ENCODE results near the gene ORM1. TPM values are rescaled to one million over a fixed set of nuclear protein-coding genes. Genes with fewer than 3 reads are reported as not detected.
"Not testable (repeated sequence)": the region's sequence is repeated elsewhere in the genome, so short reads cannot be mapped to it uniquely, and the experiment has no call there.

The ORM1 gene
- total RNA-seq, 1 donor = not detected

- H3K4me3 ChIP-seq (ENCODE audit: low read depth, low read length) = no peak overlapping the region
- DNase-seq (ENCODE audit: low read depth) = no peak
- no peak for TF ChIP-seq CTCF (IDR thresholded peaks at IDR 0.05; ENCODE audit: insufficient read depth, low read depth, low read length)
Observed at GRCh38 chr9:114330636-114331035, 7.7 kb downstream of the ORM1 start.

GRCh38 chr9:114331229-114332195 lies 8.6 kb downstream of the ORM1 start:
- not testable (repeated sequence) for H3K4me3 ChIP-seq (ENCODE audit: low read depth, low read length); DNase-seq (ENCODE audit: low read depth)

GRCh38 chr9:114332474-114333040 lies 9.7 kb downstream of the ORM1 start:
- H3K4me3 ChIP-seq (ENCODE audit: low read depth, low read length); DNase-seq (ENCODE audit: low read depth): not testable (repeated sequence)

GRCh38 chr9:114333718-114334117 lies 10.8 kb downstream of the ORM1 start:
- DNase-seq (ENCODE audit: low read depth); H3K4me3 ChIP-seq (ENCODE audit: low read depth, low read length): not testable (repeated sequence)

GRCh38 chr9:114334490-114334889 lies 11.6 kb downstream of the ORM1 start:
- TF ChIP-seq CTCF (IDR thresholded peaks at IDR 0.05; ENCODE audit: insufficient read depth, low read depth, low read length) = no peak
- H3K4me3 ChIP-seq (ENCODE audit: low read depth, low read length) = no peak overlapping the region
- no peak for DNase-seq (ENCODE audit: low read depth)

GRCh38 chr9:114335745-114336144 lies 12.8 kb downstream of the ORM1 start:
- DNase-seq (ENCODE audit: low read depth) = no peak
- TF ChIP-seq CTCF (IDR thresholded peaks at IDR 0.05; ENCODE audit: insufficient read depth, low read depth, low read length) = no peak
- H3K4me3 ChIP-seq (ENCODE audit: low read depth, low read length) = no peak overlapping the region

GRCh38 chr9:114336157-114336556 lies 13.3 kb downstream of the ORM1 start:
- no peak for DNase-seq (ENCODE audit: low read depth)
- no peak for TF ChIP-seq CTCF (IDR thresholded peaks at IDR 0.05; ENCODE audit: insufficient read depth, low read depth, low read length)
- no peak overlapping the region for H3K4me3 ChIP-seq (ENCODE audit: low read depth, low read length)

GRCh38 chr9:114336699-114337395 lies 13.9 kb downstream of the ORM1 start:
- TF ChIP-seq CTCF (IDR thresholded peaks at IDR 0.05; ENCODE audit: insufficient read depth, low read depth, low read length) = no peak
- DNase-seq (ENCODE audit: low read depth) = no peak
- no peak overlapping the region for H3K4me3 ChIP-seq (ENCODE audit: low read depth, low read length)
